Neural cell (in vitro differentiated cells): ENCODE data around the gene NOB1. TPM values are rescaled to one million over a fixed set of nuclear protein-coding genes. Genes with fewer than 3 reads are reported as not detected.

ENCODE experiments used
- H2AFZ ChIP-seq: fragments of 200-600, 300-800 bp; sonication (generic), shearing (Covaris generic); 2 replicates; pipeline ENCODE4 v1.6.0; 2014; ENCODE audit warnings: low read depth, mild to moderate bottlenecking, antibody characterized with exemption, low read length, moderate library complexity
- H3F3A ChIP-seq: fragments of 200-600 bp; shearing (Covaris generic); 2 replicates; pipeline ENCODE4 v1.6.1; 2016; ENCODE audit warnings: mild to moderate bottlenecking, moderate library complexity, mixed read lengths, antibody characterized with exemption, low read length; ENCODE audit not compliant: insufficient read depth, poor library complexity, severe bottlenecking
- H3K27ac ChIP-seq: fragments of 200-600, 300-800 bp; sonication (generic), shearing (Covaris generic); 2 replicates; pipeline ENCODE4 v1.5.1; 2014; ENCODE audit warnings: mild to moderate bottlenecking, low read length, moderate library complexity
- H3K27me3 ChIP-seq: fragments of 300-800, 200-600 bp; sonication (generic), shearing (Covaris generic); 2 replicates; pipeline ENCODE4 v1.6.0; 2014; ENCODE audit warnings: mild to moderate bottlenecking, low read depth, low read length, moderate library complexity; ENCODE audit not compliant: insufficient read depth
- H3K36me3 ChIP-seq: fragments of 300-800, 200-600 bp; sonication (generic), shearing (Covaris generic); 2 replicates; pipeline ENCODE4 v1.5.1; 2014; ENCODE audit warnings: mild to moderate bottlenecking, antibody characterized with exemption, low read length, moderate library complexity; ENCODE audit not compliant: insufficient read depth
- H3K4me2 ChIP-seq: fragments of 300-800, 200-600 bp; sonication (generic), shearing (Covaris generic); 2 replicates; pipeline ENCODE4 v1.6.0; 2014; ENCODE audit warnings: mild to moderate bottlenecking, low read length
- H3K4me3 ChIP-seq: fragments of 300-800, 200-600 bp; sonication (generic), shearing (Covaris generic); 2 replicates; pipeline ENCODE4 v1.5.1; 2014; ENCODE audit warnings: mild to moderate bottlenecking, low read length, moderate library complexity
- H3K79me2 ChIP-seq: fragments of 200-600 bp; shearing (Covaris generic); replicated peaks from 2 replicates; pipeline ENCODE4 v1.6.0; 2014; ENCODE audit warnings: mild to moderate bottlenecking, low read length, moderate library complexity; ENCODE audit not compliant: insufficient read depth
- H3K9ac ChIP-seq: fragments of 300-800, 200-600 bp; sonication (generic), shearing (Covaris generic); 2 replicates; pipeline ENCODE4 v1.6.1; 2016; ENCODE audit warnings: mild to moderate bottlenecking, low read length, mixed read lengths
- H3K9me2 ChIP-seq: fragments of 200-600 bp; shearing (Covaris generic); 2 replicates; pipeline ENCODE4 v1.6.1; 2016; ENCODE audit warnings: mild to moderate bottlenecking, low read length, mixed read lengths; ENCODE audit not compliant: insufficient read depth
- H3K9me3 ChIP-seq: fragments of 200-600, 300-800 bp; sonication (generic), shearing (Covaris generic); 2 replicates; pipeline ENCODE4 v1.6.1; 2016; ENCODE audit warnings: mild to moderate bottlenecking, mixed run types, low read length, moderate library complexity, mixed read lengths
- H4K20me1 ChIP-seq: fragments of 200-600 bp; shearing (Covaris generic); 2 replicates; pipeline ENCODE4 v1.6.1; 2016; ENCODE audit warnings: mild to moderate bottlenecking, mixed run types; ENCODE audit not compliant: insufficient read depth
- CTCF ChIP-seq: fragments of 450-650 bp; IDR thresholded peaks from 2 replicates; pipeline ENCODE4 v1.5.1; 2014; ENCODE audit warnings: antibody characterized with exemption, mild to moderate bottlenecking, moderate library complexity; ENCODE audit not compliant: poor library complexity, severe bottlenecking
- EP300 ChIP-seq: fragments of 450-650 bp; conservative IDR thresholded peaks from 2 replicates; pipeline ENCODE4 v1.6.1; 2014; ENCODE audit warnings: antibody characterized with exemption, mild to moderate bottlenecking, moderate library complexity; ENCODE audit not compliant: poor library complexity, severe bottlenecking
- EZH2 ChIP-seq: fragments of 200-600, 300-800 bp; shearing (Covaris generic), sonication (generic); IDR thresholded peaks from 2 replicates; pipeline ENCODE4 v1.6.1; 2014; ENCODE audit warnings: antibody characterized with exemption, low read length, borderline replicate concordance, mild to moderate bottlenecking; ENCODE audit not compliant: insufficient read depth, poor library complexity, severe bottlenecking
- MXI1 ChIP-seq: fragments of 450-650 bp; conservative IDR thresholded peaks from 2 replicates; pipeline ENCODE4 v1.6.1; 2014; ENCODE audit warnings: antibody characterized with exemption, mild to moderate bottlenecking; ENCODE audit not compliant: poor library complexity, severe bottlenecking
- POLR2AphosphoS5 ChIP-seq: IDR thresholded peaks from 2 replicates; pipeline ENCODE4 v1.6.1; 2012
- RAD21 ChIP-seq: fragments of 450-650 bp; conservative IDR thresholded peaks from 2 replicates; pipeline ENCODE4 v1.6.1; 2014; ENCODE audit warnings: antibody characterized with exemption, mild to moderate bottlenecking, moderate library complexity
- REST ChIP-seq: IDR thresholded peaks from 2 replicates; pipeline ENCODE4 v1.6.1; 2012; ENCODE audit warnings: borderline replicate concordance
- SMC3 ChIP-seq: fragments of 450-650 bp; conservative IDR thresholded peaks from 2 replicates; pipeline ENCODE4 v1.6.1; 2014; ENCODE audit warnings: antibody characterized with exemption, mild to moderate bottlenecking, moderate library complexity; ENCODE audit not compliant: poor library complexity
- TAF1 ChIP-seq: IDR thresholded peaks from 2 replicates; pipeline ENCODE4 v1.6.1; 2012; ENCODE audit warnings: low read depth
- polyA plus RNA-seq: library from polyadenylated mRNA; depleted of rRNA; stranded (reverse); fragments of >200 nt; gene quantifications from 2 replicates; pipeline ENCODE4 v1.2.3, GENCODE V29; 2014

Gene NOB1
- polyA plus RNA-seq, 1 donor from 2014 or later: 8.7 TPM

GRCh38 chr16:69712277-69712676 is 42.4 kb downstream of the NOB1 start:
- Histone ChIP-seq H4K20me1 (no peaks in the 10 kb centered on the region), H3K9me3 (no peaks in the 10 kb centered on the region), H2AFZ (no peak overlapping the region), H3K36me3 (no peaks in the 10 kb centered on the region), H3K79me2 (no peaks in the 10 kb centered on the region), H3K4me2 (no peak overlapping the region), H3F3A (no peaks in the 10 kb centered on the region), H3K9ac (no peak overlapping the region), H3K27me3 (no peaks in the 10 kb centered on the region), H3K27ac (no peak overlapping the region), H3K9me2 (no peaks in the 10 kb centered on the region), H3K4me3 (no peak overlapping the region)
- TF ChIP-seq REST (no peak), EZH2 (no peak), EP300 (no peak), POLR2AphosphoS5 (no peak), TAF1 (no peak), RAD21 (no peak), MXI1 (no peak), SMC3 (no peak), CTCF (no peak)

GRCh38 chr16:69711115-69711740 is 43.5 kb downstream of the NOB1 start:
- H3K9me3 ChIP-seq: no peaks in the 10 kb centered on the region
- no peak overlapping the region for H3K27ac ChIP-seq
- H3K36me3 ChIP-seq: peaks cover 4% of the 10 kb centered on the region
- H3K9me2 ChIP-seq: no peaks in the 10 kb centered on the region
- H4K20me1 ChIP-seq: no peaks in the 10 kb centered on the region
- no peak overlapping the region for H3K4me2 ChIP-seq
- H3K27me3 ChIP-seq: no peaks in the 10 kb centered on the region
- no peaks in the 10 kb centered on the region for H3K79me2 ChIP-seq
- no peak overlapping the region for H2AFZ ChIP-seq
- H3K4me3 ChIP-seq: no peak overlapping the region
- H3K9ac ChIP-seq: no peak overlapping the region
- H3F3A ChIP-seq: no peaks in the 10 kb centered on the region
- no peak for TF ChIP-seq SMC3
- no peak for TF ChIP-seq EP300
- TF ChIP-seq EZH2: no peak
- no peak for TF ChIP-seq CTCF
- no peak for TF ChIP-seq REST
- TF ChIP-seq MXI1: no peak
- TF ChIP-seq TAF1: no peak
- no peak for TF ChIP-seq POLR2AphosphoS5
- TF ChIP-seq RAD21: no peak
